Endothelial cell of umbilical vein (primary cell): ENCODE results near the gene OR51G2. TPM values are rescaled to one million over a fixed set of nuclear protein-coding genes. Genes with fewer than 3 reads are reported as not detected.

Experiments
- BruUV-seq: library from RNA; stranded (reverse); fragments of 400-500 nt; replicated peaks from 2 replicates; lab custom pipeline; 2021; lab: Mats Ljungman, UMichigan
- CTCF ChIA-PET: fragments of 300-600, 350-600 bp; sonication (Branson Sonifier 250); formaldehyde crosslinking; loops from one replicate; lab custom pipeline; 2021; ENCODE audit warnings: antibody characterized with exemption, inconsistent platforms; lab: Charles Lee
- POLR2A ChIA-PET: fragments of 300-600, 350-600 bp; sonication (Branson Sonifier 250); formaldehyde crosslinking; loops from one replicate; lab custom pipeline; 2021; ENCODE audit warnings: antibody characterized with exemption, inconsistent platforms; lab: Charles Lee
- DNase-seq: peaks from one replicate; pipeline ENCODE4 v3.0.0-alpha.2; 2011; ENCODE audit warnings: low read depth, low spot score
- FAIRE-seq: peaks from 2 replicates; lab custom pipeline; 2011; peaks lifted over from hg19 to GRCh38; lab: Jason Lieb, UNC
- H2AFZ ChIP-seq: 2 replicates; pipeline ENCODE4 v1.6.0; 2012; ENCODE audit warnings: low read depth, low read length, control low read depth, inconsistent platforms
- H3K27ac ChIP-seq: 2 replicates; pipeline ENCODE4 v1.5.1; 2011; ENCODE audit warnings: low read depth, mild to moderate bottlenecking, control low read depth, low read length, moderate library complexity; ENCODE audit not compliant: insufficient read depth
- H3K27me3 ChIP-seq, 2 experiments: 2 replicates each; pipeline versions ENCODE4 v1.6.0 to v1.6.1; 2011; ENCODE audit warnings: low read length in 2 of 2, mixed read lengths in 1 of 2; ENCODE audit not compliant: control insufficient read depth in 2 of 2, insufficient read depth in 2 of 2
- H3K36me3 ChIP-seq, 2 experiments: 2 replicates in 1 of 2; 3 replicates in 1 of 2; pipeline ENCODE4 v1.5.1; 2011; ENCODE audit warnings: low read length in 2 of 2, mild to moderate bottlenecking in 1 of 2, moderate library complexity in 1 of 2; ENCODE audit not compliant: control insufficient read depth in 2 of 2, insufficient read depth in 2 of 2; ENCODE audit errors: extremely low read depth in 1 of 2
- H3K4me1 ChIP-seq: 3 replicates; pipeline ENCODE4 v1.5.1; 2011; ENCODE audit warnings: mild to moderate bottlenecking, low read length; ENCODE audit not compliant: control insufficient read depth, insufficient read depth; ENCODE audit errors: extremely low read depth
- H3K4me2 ChIP-seq: 2 replicates; pipeline ENCODE4 v1.6.1; 2011; ENCODE audit warnings: low read length, control low read depth, mixed read lengths; ENCODE audit not compliant: insufficient read depth
- H3K4me3 ChIP-seq, 3 experiments: fragments of 200-600 bp in 1 of 3; sonication (generic), shearing (Covaris generic) in 1 of 3; replicated peaks in 1 of 3; 2 replicates each; pipeline ENCODE4 v1.5.1; 2011 to 2016; ENCODE audit warnings: control low read depth in 3 of 3, low read length in 3 of 3, mild to moderate bottlenecking in 2 of 3, inconsistent platforms in 1 of 3, low read depth in 1 of 3, moderate library complexity in 1 of 3; ENCODE audit not compliant: insufficient read depth in 1 of 3
- H3K79me2 ChIP-seq: 2 replicates; pipeline ENCODE4 v1.6.0; 2012; ENCODE audit warnings: low read length, inconsistent platforms; ENCODE audit not compliant: control insufficient read depth, insufficient read depth
- H3K9ac ChIP-seq: replicated peaks from 2 replicates; pipeline ENCODE3; 2011; ENCODE audit warnings: low read length, control low read depth; ENCODE audit not compliant: insufficient read depth; ENCODE audit errors: extremely low read depth
- H3K9me1 ChIP-seq: replicated peaks from 3 replicates; pipeline ENCODE4 v1.6.0; 2011; ENCODE audit warnings: mild to moderate bottlenecking, low read length; ENCODE audit not compliant: control insufficient read depth, insufficient read depth; ENCODE audit errors: extremely low read depth
- H3K9me3 ChIP-seq: replicated peaks from 2 replicates; pipeline ENCODE4 v1.5.1; 2012; ENCODE audit warnings: low read length, inconsistent platforms; ENCODE audit not compliant: control insufficient read depth, insufficient read depth
- H4K20me1 ChIP-seq: replicated peaks from 2 replicates; pipeline ENCODE3; 2011; ENCODE audit warnings: mild to moderate bottlenecking, low read length; ENCODE audit not compliant: control insufficient read depth, insufficient read depth; ENCODE audit errors: extremely low read depth
- EZH2 ChIP-seq: IDR thresholded peaks from 2 replicates; pipeline ENCODE4 v1.6.1; 2012; ENCODE audit warnings: borderline replicate concordance, low read depth, mild to moderate bottlenecking, moderate library complexity, low read length, inconsistent platforms; ENCODE audit not compliant: severe bottlenecking
- FOS ChIP-seq: IDR thresholded peaks from 2 replicates; pipeline ENCODE4 v1.6.1; 2011; ENCODE audit warnings: mild to moderate bottlenecking, low read length, moderate library complexity, borderline replicate concordance; ENCODE audit not compliant: insufficient read depth
- GATA2 ChIP-seq: IDR thresholded peaks from 2 replicates; pipeline ENCODE4 v1.7.0; 2011; ENCODE audit warnings: low read depth, mild to moderate bottlenecking, moderate library complexity, mixed read lengths, low read length; ENCODE audit not compliant: insufficient read length, insufficient read depth
- JUN ChIP-seq: IDR thresholded peaks from 2 replicates; pipeline ENCODE4 v1.6.1; 2011; ENCODE audit warnings: borderline replicate concordance, low read depth; ENCODE audit not compliant: insufficient read length, insufficient read depth
- MYC ChIP-seq: IDR thresholded peaks from one replicate; pipeline ENCODE4 v1.6.1; 2011; ENCODE audit warnings: mild to moderate bottlenecking, low read depth, low read length
- POLR2A ChIP-seq: IDR thresholded peaks from 2 replicates; pipeline ENCODE4 v1.6.1; 2012; ENCODE audit warnings: low read depth, mild to moderate bottlenecking, control low read depth, low read length
- POLR2AphosphoS5 ChIP-seq: IDR thresholded peaks from 2 replicates; pipeline ENCODE4 v1.6.1; 2012; ENCODE audit warnings: low read depth, mild to moderate bottlenecking, control low read depth, low read length, moderate library complexity; ENCODE audit not compliant: insufficient read depth
- dilution Hi-C: fragments of 300-500 bp; cut with MboI; formaldehyde crosslinking; loops from one replicate; pipeline ENCODE4 v1.15.0; 2019; ENCODE audit warnings: low sequenced_read_pairs; ENCODE audit not compliant: extremely low pct_ligation_motif_present
- intact Hi-C: fragments of 100-400 bp; cut with micrococcal nuclease; formaldehyde crosslinking; loops from one replicate; pipeline ENCODE4 v1.10.0; 2022
- polyA plus RNA-seq, 4 experiments: library from polyadenylated mRNA; depleted of rRNA in 3 of 4; stranded (reverse) in 3 of 4; unstranded in 1 of 4; fragments of >200 nt; gene quantifications; 2 replicates each; pipeline versions ENCODE4 v1.2.1 to v1.2.3, GENCODE V29; 2011 to 2012; ENCODE audit warnings: missing spikeins in 1 of 4
- total RNA-seq: library from RNA; stranded (reverse); gene quantifications from 2 replicates; pipeline ENCODE4 v1.2.3, GENCODE V29; 2021
- TF ChIP-seq, protein P1 (sequence below), 2 donors: IDR thresholded peaks; 1 replicate in 1 of 2; 2 replicates in 1 of 2; pipeline ENCODE4 v1.5.1; 2011; ENCODE audit warnings: low read length in 2 of 2, mild to moderate bottlenecking in 2 of 2, moderate library complexity in 2 of 2, control low read depth in 1 of 2, inconsistent platforms in 1 of 2, low read depth in 1 of 2; ENCODE audit not compliant: insufficient read depth in 1 of 2; ENCODE audit errors: extremely low read depth in 1 of 2
- TF ChIP-seq, protein P2 (sequence below): IDR thresholded peaks from 2 replicates; pipeline ENCODE4 v1.6.1; 2011; ENCODE audit not compliant: insufficient read depth, insufficient read length

Gene OR51G2
- total and polyA plus RNA-seq, 2 donors (not counting 3 experiments of a cell fraction or from before 2014, with no cell fraction given), result not detected

DNA sequence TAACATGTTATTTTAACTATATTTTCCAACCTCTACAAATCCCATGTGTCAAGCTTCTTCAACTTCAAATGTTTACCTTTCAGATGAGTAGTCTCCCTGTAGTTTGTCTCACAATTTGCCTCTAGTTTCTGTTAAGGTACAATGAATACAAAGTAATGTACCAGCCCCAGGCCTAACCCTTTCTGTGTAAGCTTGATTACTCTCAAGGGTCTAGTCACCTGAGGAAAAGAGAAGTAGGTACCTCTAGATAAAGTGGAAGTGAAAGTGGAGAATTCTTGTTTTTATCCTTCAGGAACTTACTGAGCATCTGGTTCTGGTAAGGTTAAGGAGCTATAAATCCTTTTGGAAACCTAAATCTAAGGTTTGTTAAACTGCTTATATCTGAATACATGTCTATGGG, 15.7 kb downstream of the OR51G2 start, which contains the start of gene OR51A7:
Gene OR51A7, plus strand, starts transcription at position 300 of the 400 bp plus-strand sequence. CDS start 3,587 bp downstream, outside the sequence.
- no peaks in the 10 kb centered on the region for H3K4me1 ChIP-seq
- DNase-seq (no peak), FAIRE-seq (no peak)
- no peak within 1 kb of the TSS for H3K4me3 ChIP-seq
- no peak within 1 kb of the TSS for H3K9ac ChIP-seq
- no TSS peak for BruUV-seq
- no peaks in the 10 kb centered on the region for H3K9me3 ChIP-seq
- CTCF ChIA-PET, result no interaction called here
- H4K20me1 ChIP-seq, result no peaks in the 10 kb centered on the region
- H3K36me3 ChIP-seq, result no peaks in the 10 kb centered on the region
- H2AFZ ChIP-seq, result no peak within 1 kb of the TSS
- H3K9me1 ChIP-seq, result no peaks in the 10 kb centered on the region
- POLR2A ChIA-PET, result no interaction called here
- intact Hi-C loops (no loop called here), dilution Hi-C loops (no loop called here)
- H3K27me3 ChIP-seq, result no peaks in the 10 kb centered on the region
- H3K4me2 ChIP-seq, result no peak within 1 kb of the TSS
- no peaks in the 10 kb centered on the region for H3K79me2 ChIP-seq
- TF ChIP-seq GATA2 (no peak), EZH2 (no peak), MYC (no peak), JUN (no peak), POLR2A (no peak), FOS (no peak), POLR2AphosphoS5 (no peak)
- TF ChIP-seq, protein P1, sequence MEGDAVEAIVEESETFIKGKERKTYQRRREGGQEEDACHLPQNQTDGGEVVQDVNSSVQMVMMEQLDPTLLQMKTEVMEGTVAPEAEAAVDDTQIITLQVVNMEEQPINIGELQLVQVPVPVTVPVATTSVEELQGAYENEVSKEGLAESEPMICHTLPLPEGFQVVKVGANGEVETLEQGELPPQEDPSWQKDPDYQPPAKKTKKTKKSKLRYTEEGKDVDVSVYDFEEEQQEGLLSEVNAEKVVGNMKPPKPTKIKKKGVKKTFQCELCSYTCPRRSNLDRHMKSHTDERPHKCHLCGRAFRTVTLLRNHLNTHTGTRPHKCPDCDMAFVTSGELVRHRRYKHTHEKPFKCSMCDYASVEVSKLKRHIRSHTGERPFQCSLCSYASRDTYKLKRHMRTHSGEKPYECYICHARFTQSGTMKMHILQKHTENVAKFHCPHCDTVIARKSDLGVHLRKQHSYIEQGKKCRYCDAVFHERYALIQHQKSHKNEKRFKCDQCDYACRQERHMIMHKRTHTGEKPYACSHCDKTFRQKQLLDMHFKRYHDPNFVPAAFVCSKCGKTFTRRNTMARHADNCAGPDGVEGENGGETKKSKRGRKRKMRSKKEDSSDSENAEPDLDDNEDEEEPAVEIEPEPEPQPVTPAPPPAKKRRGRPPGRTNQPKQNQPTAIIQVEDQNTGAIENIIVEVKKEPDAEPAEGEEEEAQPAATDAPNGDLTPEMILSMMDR (IDR thresholded peaks at IDR 0.05; ENCODE audit: extremely low read depth in 1 of 2, insufficient read depth in 1 of 2, low read depth in 1 of 2, low read length in 2 of 2), result no peak
- TF ChIP-seq, protein P2, sequence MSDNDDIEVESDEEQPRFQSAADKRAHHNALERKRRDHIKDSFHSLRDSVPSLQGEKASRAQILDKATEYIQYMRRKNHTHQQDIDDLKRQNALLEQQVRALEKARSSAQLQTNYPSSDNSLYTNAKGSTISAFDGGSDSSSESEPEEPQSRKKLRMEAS, result no peak
- no peak within 1 kb of the TSS for H3K27ac ChIP-seq
